HepG2 (cell line): Measurements from ENCODE around the gene ACSBG1. TPM values are rescaled to one million over a fixed set of nuclear protein-coding genes. Genes with fewer than 3 reads are reported as not detected.

Experiments
- ARNTL ChIP-seq: sonication (generic); formaldehyde crosslinking; IDR thresholded peaks from 2 replicates; pipeline ENCODE4 v1.4.0; 2020; ENCODE audit warnings: mild to moderate bottlenecking, missing genetic modification reagents
- ATM ChIP-seq: fragments of 450-650 bp; IDR thresholded peaks from 2 replicates; pipeline ENCODE4 v1.7.1; 2017; ENCODE audit warnings: mild to moderate bottlenecking, borderline replicate concordance
- CC2D1A ChIP-seq: sonication (generic); formaldehyde crosslinking; IDR thresholded peaks from 2 replicates; pipeline ENCODE4 v1.8.1; 2023; ENCODE audit warnings: mild to moderate bottlenecking, missing genetic modification reagents
- DR1 ChIP-seq: sonication (generic); formaldehyde crosslinking; IDR thresholded peaks from 2 replicates; pipeline ENCODE4 v1.8.0; 2021; ENCODE audit warnings: mild to moderate bottlenecking, missing genetic modification reagents, inconsistent platforms
- FOXK2 ChIP-seq: fragments of 450-650 bp; IDR thresholded peaks from 2 replicates; pipeline ENCODE4 v1.6.1; 2016
- IRX3 ChIP-seq: sonication (generic); formaldehyde crosslinking; IDR thresholded peaks from 2 replicates; pipeline ENCODE4 v1.8.1; 2023; ENCODE audit warnings: mild to moderate bottlenecking, low read depth, missing genetic modification reagents, borderline replicate concordance
- JARID2 ChIP-seq: sonication (generic); formaldehyde crosslinking; IDR thresholded peaks from 2 replicates; pipeline ENCODE4 v1.8.1; 2023; ENCODE audit warnings: missing genetic modification reagents, inconsistent platforms; ENCODE audit not compliant: insufficient replicate concordance
- NFE2L1 ChIP-seq: sonication (generic); formaldehyde crosslinking; IDR thresholded peaks from 2 replicates; pipeline ENCODE4 v1.4.0; 2020; ENCODE audit warnings: missing genetic modification reagents, mild to moderate bottlenecking, borderline replicate concordance
- NFKB2 ChIP-seq: sonication (generic); formaldehyde crosslinking; IDR thresholded peaks from 2 replicates; pipeline ENCODE4 v1.4.0; 2020; ENCODE audit warnings: missing genetic modification reagents, borderline replicate concordance
- NKX3-1 ChIP-seq: sonication (generic); formaldehyde crosslinking; IDR thresholded peaks from 2 replicates; pipeline ENCODE4 v1.5.0; 2020; ENCODE audit warnings: missing genetic modification reagents
- PLRG1 ChIP-seq: fragments of 450-650 bp; conservative IDR thresholded peaks from 2 replicates; pipeline ENCODE4 v1.6.1; 2016
- SIN3B ChIP-seq: fragments of 150-350 bp; IDR thresholded peaks from 2 replicates; pipeline ENCODE4 v1.6.1; 2014; ENCODE audit warnings: low read length
- STAG1 ChIP-seq: sonication (generic); formaldehyde crosslinking; IDR thresholded peaks from 2 replicates; pipeline ENCODE4 v1.4.0; 2020; ENCODE audit warnings: missing genetic modification reagents
- TBX3 ChIP-seq: fragments of 450-650 bp; IDR thresholded peaks from 2 replicates; pipeline ENCODE4 v1.6.1; 2017; ENCODE audit warnings: antibody characterized with exemption, mild to moderate bottlenecking, inconsistent platforms, borderline replicate concordance
- TEAD2 ChIP-seq: sonication (generic); formaldehyde crosslinking; IDR thresholded peaks from 2 replicates; pipeline ENCODE4 v1.9.0; 2021; ENCODE audit warnings: missing genetic modification reagents
- TEF ChIP-seq: sonication (generic); formaldehyde crosslinking; IDR thresholded peaks from 2 replicates; pipeline ENCODE4 v1.5.0; 2020; ENCODE audit warnings: missing genetic modification reagents
- THAP9 ChIP-seq: sonication (generic); formaldehyde crosslinking; IDR thresholded peaks from 2 replicates; pipeline ENCODE4; 2020; ENCODE audit warnings: missing genetic modification reagents, mild to moderate bottlenecking, borderline replicate concordance
- ZBTB3 ChIP-seq: sonication (generic); formaldehyde crosslinking; IDR thresholded peaks from 2 replicates; pipeline ENCODE4 v1.4.0; 2020; ENCODE audit warnings: low read depth, mild to moderate bottlenecking, moderate library complexity, missing genetic modification reagents, borderline replicate concordance
- ZNF292 ChIP-seq: sonication (generic); formaldehyde crosslinking; IDR thresholded peaks from 2 replicates; pipeline ENCODE4 v1.8.1; 2022; ENCODE audit warnings: mild to moderate bottlenecking, low read depth, missing genetic modification reagents, borderline replicate concordance
- ZNF34 ChIP-seq: sonication (generic); formaldehyde crosslinking; IDR thresholded peaks from 2 replicates; pipeline ENCODE4 v1.4.0; 2020; ENCODE audit warnings: mild to moderate bottlenecking, missing genetic modification reagents, borderline replicate concordance
- polyA plus RNA-seq, 8 experiments: library from polyadenylated mRNA; depleted of rRNA in 3 of 8; stranded (reverse) in 7 of 8; unstranded in 1 of 8; fragments of >200 nt; fragmentation: Illumina TruSeq in 4 of 8; extraction: Trizol in 4 of 8; gene quantifications; 2 replicates each; pipeline versions ENCODE4 v1.2.1 to v1.2.3, GENCODE V29; 2011 to 2016; ENCODE audit warnings: low read depth in 4 of 8, missing spikeins in 1 of 8, mixed read lengths in 1 of 8; ENCODE audit not compliant: insufficient read depth in 1 of 8
- total RNA-seq, 5 experiments: library from RNA; depleted of rRNA; stranded (reverse); fragments of >200 nt; fragmentation: Illumina TruSeq; extraction: Trizol; gene quantifications; 2 replicates each; pipeline ENCODE4 v1.2.3, GENCODE V29; 2016; ENCODE audit warnings: low read depth in 1 of 5
- TF ChIP-seq, protein P1 (sequence below): sonication (generic); formaldehyde crosslinking; IDR thresholded peaks from 2 replicates; pipeline ENCODE4 v1.8.0; 2023; ENCODE audit warnings: mild to moderate bottlenecking, missing genetic modification reagents
- TF ChIP-seq, protein P2 (sequence below): sonication (generic); IDR thresholded peaks from 2 replicates; pipeline ENCODE4 v1.6.1; 2016; ENCODE audit warnings: low read depth, borderline replicate concordance

Gene ACSBG1
- total and polyA plus RNA-seq, 2 of the 13 experiments (the other 11 are each of a cell fraction or from before 2014, with no cell fraction given): 0.35 to 0.81 TPM

GRCh38 chr15:78127882-78128281 is 106.5 kb downstream of the ACSBG1 start (continued):
- TF ChIP-seq, protein P1, sequence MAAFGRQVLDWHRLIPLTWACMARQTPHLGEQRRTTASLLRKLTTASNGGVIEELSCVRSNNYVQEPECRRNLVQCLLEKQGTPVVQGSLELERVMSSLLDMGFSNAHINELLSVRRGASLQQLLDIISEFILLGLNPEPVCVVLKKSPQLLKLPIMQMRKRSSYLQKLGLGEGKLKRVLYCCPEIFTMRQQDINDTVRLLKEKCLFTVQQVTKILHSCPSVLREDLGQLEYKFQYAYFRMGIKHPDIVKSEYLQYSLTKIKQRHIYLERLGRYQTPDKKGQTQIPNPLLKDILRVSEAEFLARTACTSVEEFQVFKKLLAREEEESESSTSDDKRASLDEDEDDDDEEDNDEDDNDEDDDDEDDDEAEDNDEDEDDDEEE: no peak
- TF ChIP-seq ATM (no peak), ARNTL (CRISPR knock-in tag) (no peak), THAP9 (no peak), ZNF34 (CRISPR knock-in tag) (no peak), ZBTB3 (CRISPR knock-in tag) (no peak), FOXK2 (no peak), DR1 (CRISPR knock-in tag) (no peak), STAG1 (CRISPR knock-in tag) (no peak), ZNF292 (no peak), TBX3 (peak; percentile 22; the same call in 1 of the 2 replicates), SIN3B (no peak), NKX3-1 (no peak), NFKB2 (no peak), TEF (CRISPR knock-in tag) (no peak), TEAD2 (no peak), PLRG1 (no peak), CC2D1A (CRISPR knock-in tag) (no peak), IRX3 (CRISPR knock-in tag) (no peak), JARID2 (CRISPR knock-in tag) (no peak), NFE2L1 (CRISPR knock-in tag) (no peak)
- TF ChIP-seq, protein P2, sequence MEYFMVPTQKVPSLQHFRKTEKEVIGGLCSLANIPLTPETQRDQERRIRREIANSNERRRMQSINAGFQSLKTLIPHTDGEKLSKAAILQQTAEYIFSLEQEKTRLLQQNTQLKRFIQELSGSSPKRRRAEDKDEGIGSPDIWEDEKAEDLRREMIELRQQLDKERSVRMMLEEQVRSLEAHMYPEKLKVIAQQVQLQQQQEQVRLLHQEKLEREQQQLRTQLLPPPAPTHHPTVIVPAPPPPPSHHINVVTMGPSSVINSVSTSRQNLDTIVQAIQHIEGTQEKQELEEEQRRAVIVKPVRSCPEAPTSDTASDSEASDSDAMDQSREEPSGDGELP: peak; percentile 38; the same call in 1 of the 2 replicates
